Keratinocyte (primary cell): ENCODE measurements around the gene SH3PXD2A. TPM values are rescaled to one million over a fixed set of nuclear protein-coding genes. Genes with fewer than 3 reads are reported as not detected.

Experiments
- DNase-seq: peaks from one replicate; pipeline ENCODE4 v3.0.0-alpha.2; 2011; ENCODE audit warnings: low read depth, missing footprints, low spot score
- FAIRE-seq: peaks from 2 replicates; lab custom pipeline; 2011; peaks lifted over from hg19 to GRCh38; lab: Jason Lieb, UNC
- H2AFZ ChIP-seq: 2 replicates; pipeline ENCODE4 v1.6.0; 2012; ENCODE audit warnings: low read length, control low read depth, inconsistent platforms; ENCODE audit not compliant: control insufficient read depth
- H3K27ac ChIP-seq: 2 replicates; pipeline ENCODE4 v1.5.1; 2011; ENCODE audit warnings: low read length; ENCODE audit not compliant: control insufficient read depth, insufficient read depth
- H3K27me3 ChIP-seq: 3 replicates; pipeline ENCODE4 v1.6.0; 2011; ENCODE audit warnings: low read length; ENCODE audit not compliant: control insufficient read depth, insufficient read depth; ENCODE audit errors: extremely low read depth
- H3K36me3 ChIP-seq, 2 experiments: 2 replicates in 1 of 2; 3 replicates in 1 of 2; pipeline ENCODE4 v1.5.1; 2011; ENCODE audit warnings: low read length in 2 of 2, mild to moderate bottlenecking in 1 of 2; ENCODE audit not compliant: control insufficient read depth in 2 of 2, insufficient read depth in 2 of 2; ENCODE audit errors: extremely low read depth in 1 of 2
- H3K4me1 ChIP-seq: 3 replicates; pipeline ENCODE4 v1.5.1; 2011; ENCODE audit warnings: low read length; ENCODE audit not compliant: control insufficient read depth, insufficient read depth; ENCODE audit errors: extremely low read depth
- H3K4me2 ChIP-seq: 3 replicates; pipeline ENCODE4 v1.6.0; 2011; ENCODE audit warnings: low read depth, low read length; ENCODE audit not compliant: control insufficient read depth, insufficient read depth; ENCODE audit errors: extremely low read depth
- H3K4me3 ChIP-seq, 3 experiments: fragments of 200-600 bp in 1 of 3; sonication (generic) in 1 of 3; 2 replicates in 2 of 3; 3 replicates in 1 of 3; pipeline ENCODE4 v1.5.1; 2011 to 2016; ENCODE audit warnings: low read length in 3 of 3, mild to moderate bottlenecking in 3 of 3, control low read depth in 2 of 3, inconsistent platforms in 1 of 3, low read depth in 1 of 3, mixed read lengths in 1 of 3, mixed run types in 1 of 3, moderate library complexity in 1 of 3; ENCODE audit not compliant: control insufficient read depth in 2 of 3, insufficient read depth in 2 of 3; ENCODE audit errors: extremely low read depth in 1 of 3
- H3K79me2 ChIP-seq: 2 replicates; pipeline ENCODE4 v1.6.0; 2012; ENCODE audit warnings: low read length; ENCODE audit not compliant: control insufficient read depth, insufficient read depth
- H3K9ac ChIP-seq: 3 replicates; pipeline ENCODE4 v1.6.0; 2011; ENCODE audit warnings: low read length; ENCODE audit not compliant: control insufficient read depth, insufficient read depth; ENCODE audit errors: extremely low read depth
- H3K9me1 ChIP-seq: 3 replicates; pipeline ENCODE4 v1.6.0; 2011; ENCODE audit warnings: low read length; ENCODE audit not compliant: control insufficient read depth, insufficient read depth; ENCODE audit errors: extremely low read depth
- H3K9me3 ChIP-seq: 2 replicates; pipeline ENCODE4 v1.5.1; 2012; ENCODE audit warnings: low read depth, low read length; ENCODE audit not compliant: control insufficient read depth
- H4K20me1 ChIP-seq: 3 replicates; pipeline ENCODE4 v1.6.0; 2011; ENCODE audit warnings: low read length; ENCODE audit not compliant: control insufficient read depth, insufficient read depth; ENCODE audit errors: extremely low read depth
- CTCF ChIP-seq, 3 experiments: IDR thresholded peaks in 1 of 3; conservative IDR thresholded peaks in 1 of 3; optimal IDR thresholded peaks in 1 of 3; 2 replicates in 2 of 3; 3 replicates in 1 of 3; pipeline versions ENCODE3 to v1.5.1; 2011; ENCODE audit warnings: low read length in 3 of 3, mild to moderate bottlenecking in 3 of 3, moderate library complexity in 2 of 3, control low read depth in 1 of 3, inconsistent platforms in 1 of 3; ENCODE audit not compliant: insufficient read depth in 2 of 3; ENCODE audit errors: extremely low read depth in 1 of 3
- EZH2 ChIP-seq: IDR thresholded peaks from one replicate; pipeline ENCODE4 v1.6.1; 2012; ENCODE audit warnings: inconsistent platforms, mild to moderate bottlenecking, low read length, moderate library complexity
- dilution Hi-C: fragments of 300-500 bp; cut with MboI; formaldehyde crosslinking; loops from one replicate; pipeline ENCODE4 v1.7.0; 2020; ENCODE audit warnings: low sequenced_read_pairs; ENCODE audit not compliant: extremely low pct_ligation_motif_present
- polyA plus RNA-seq, 5 experiments: library from polyadenylated mRNA; depleted of rRNA in 3 of 5; stranded (reverse) in 3 of 5; stranded (forward) in 1 of 5; unstranded in 1 of 5; fragments of >200 nt; gene quantifications; 1 replicate in 1 of 5; 2 replicates in 3 of 5; 3 replicates in 1 of 5; pipeline versions ENCODE4 v1.2.1 to v1.2.3, GENCODE V29; 2011 to 2012; ENCODE audit warnings: missing spikeins in 2 of 5, low read depth in 1 of 5, low replicate concordance in 1 of 5

Gene SH3PXD2A
- polyA plus RNA-seq, 1 donor (not counting 4 experiments of a cell fraction or from before 2014, with no cell fraction given) = 33.9 TPM

- Histone ChIP-seq H3K27ac (peak overlapping the region; percentile 76), H3K9me1 (peaks cover 8% of the 10 kb centered on the region), H2AFZ (no peak overlapping the region), H3K27me3 (no peaks in the 10 kb centered on the region), H3K79me2 (peaks cover 95% of the 10 kb centered on the region), H3K4me1 (peaks cover 66% of the 10 kb centered on the region), H3K4me2 (peak overlapping the region; percentile 99), H3K4me3 (peak overlapping the region in 2 of 3 experiments; percentile 9 to 13), H3K9ac (peak overlapping the region; percentile 89), H3K36me3 (peaks cover 20 to 60% of the 10 kb centered on the region in 2 experiments), H4K20me1 (peaks cover 6% of the 10 kb centered on the region), H3K9me3 (no peaks in the 10 kb centered on the region)
- dilution Hi-C loops = no loop called here
- no peak for DNase-seq
- no peak for TF ChIP-seq CTCF (optimal IDR thresholded peaks at IDR 0.05 in 1 of 3, IDR thresholded peaks at IDR 0.05 in 1 of 3, conservative IDR thresholded peaks at IDR 0.05 in 1 of 3; ENCODE audit: extremely low read depth in 1 of 3, insufficient read depth in 2 of 3, low read length in 3 of 3)
- TF ChIP-seq EZH2 = no peak
- no peak for FAIRE-seq
Observed at GRCh38 chr10:103850572-103850895, 4.8 kb downstream of the SH3PXD2A start.

- FAIRE-seq (peak; percentile 100), DNase-seq (no peak)
- Histone ChIP-seq H3K27me3 (no peaks in the 10 kb centered on the region), H3K27ac (peak overlapping the region; percentile 76), H2AFZ (no peak overlapping the region), H3K4me2 (peak overlapping the region; percentile 99), H3K36me3 (peaks cover 20 to 61% of the 10 kb centered on the region in 2 experiments), H3K4me1 (peaks cover 67% of the 10 kb centered on the region), H4K20me1 (peaks cover 6% of the 10 kb centered on the region), H3K9ac (peak overlapping the region; percentile 89), H3K9me3 (no peaks in the 10 kb centered on the region), H3K9me1 (peaks cover 8% of the 10 kb centered on the region), H3K79me2 (peaks cover 99% of the 10 kb centered on the region), H3K4me3 (peak overlapping the region in 2 of 3 experiments; percentile 9 to 13)
- dilution Hi-C loops = no loop called here
- TF ChIP-seq EZH2 = no peak
- TF ChIP-seq CTCF (optimal IDR thresholded peaks at IDR 0.05 in 1 of 3, IDR thresholded peaks at IDR 0.05 in 1 of 3, conservative IDR thresholded peaks at IDR 0.05 in 1 of 3; ENCODE audit: extremely low read depth in 1 of 3, insufficient read depth in 2 of 3, low read length in 3 of 3) = no peak
Observed at GRCh38 chr10:103849880-103850571, 5.3 kb downstream of the SH3PXD2A start.
